Astrocyte of the cerebellum (primary cell): Measurements from ENCODE around the gene ROPN1B.
"Not testable (repeated sequence)": the region's sequence is repeated elsewhere in the genome, so short reads cannot be mapped to it uniquely, and the experiment has no call there.

ENCODE experiments used
- DNase-seq: peaks from one replicate; pipeline ENCODE4 v3.0.0-alpha.2; 2011; ENCODE audit warnings: low read depth
- H3K4me3 ChIP-seq: 2 replicates; pipeline ENCODE4 v1.5.1; 2011; ENCODE audit warnings: mild to moderate bottlenecking, low read depth, low read length, moderate library complexity
- CTCF ChIP-seq: IDR thresholded peaks from 2 replicates; pipeline ENCODE4 v1.5.1; 2012; ENCODE audit warnings: low read length, low read depth, moderate library complexity, mild to moderate bottlenecking; ENCODE audit errors: missing control alignments
- in situ Hi-C: cut with HindIII; loops from 2 replicates; pipeline ENCODE4 v1.10.0; 2017; ENCODE audit warnings: low sequenced_read_pairs

ROPN1B gene

GRCh38 chr3:125968701-125969592 lies at the start of gene ROPN1B:
Gene ROPN1B, plus strand, starts transcription at chr3:125969178. Its CDS starts 2,877 bp downstream, at chr3:125972055.
- DNase-seq, in situ Hi-C loops: not testable (repeated sequence)

GRCh38 chr3:125920191-125920590 lies 48.8 kb upstream of the ROPN1B start:
- DNase-seq, in situ Hi-C loops, H3K4me3 ChIP-seq: not testable (repeated sequence)

More at GRCh38 chr3:125968701-125969592, at the start of gene ROPN1B:
- H3K4me3 ChIP-seq, result not testable (repeated sequence)

GRCh38 chr3:125920751-125921279 lies 48.2 kb upstream of the ROPN1B start:
- in situ Hi-C loops, DNase-seq, H3K4me3 ChIP-seq: not testable (repeated sequence)

- DNase-seq, H3K4me3 ChIP-seq, in situ Hi-C loops: not testable (repeated sequence)
- TF ChIP-seq CTCF, result peak; percentile 50
These were observed 47.3 kb upstream of the ROPN1B start for GRCh38 chr3:125921712-125922111.

- in situ Hi-C loops, H3K4me3 ChIP-seq, DNase-seq: not testable (repeated sequence)
These were observed 45.5 kb upstream of the ROPN1B start for GRCh38 chr3:125923324-125924115.

GRCh38 chr3:125924276-125924675 lies 44.7 kb upstream of the ROPN1B start:
- DNase-seq, in situ Hi-C loops, H3K4me3 ChIP-seq: not testable (repeated sequence)

GRCh38 chr3:125925727-125926126 lies 43.3 kb upstream of the ROPN1B start:
- in situ Hi-C loops, H3K4me3 ChIP-seq, DNase-seq: not testable (repeated sequence)

GRCh38 chr3:125928771-125929545 lies 40.0 kb upstream of the ROPN1B start:
- TF ChIP-seq CTCF, result peak; percentile 56
- in situ Hi-C loops, H3K4me3 ChIP-seq, DNase-seq: not testable (repeated sequence)

- in situ Hi-C loops, H3K4me3 ChIP-seq, DNase-seq: not testable (repeated sequence)
These were observed 39.2 kb upstream of the ROPN1B start for GRCh38 chr3:125929765-125930164.

GRCh38 chr3:125931355-125931880 lies 37.6 kb upstream of the ROPN1B start:
- in situ Hi-C loops, H3K4me3 ChIP-seq: not testable (repeated sequence)

GRCh38 chr3:125933397-125934173 lies 35.4 kb upstream of the ROPN1B start:
- in situ Hi-C loops, H3K4me3 ChIP-seq, DNase-seq: not testable (repeated sequence)

More at GRCh38 chr3:125931355-125931880, 37.6 kb upstream of the ROPN1B start:
- DNase-seq, result not testable (repeated sequence)

- H3K4me3 ChIP-seq, in situ Hi-C loops: not testable (repeated sequence)
- DNase-seq, result peak; percentile 19
These were observed 33.6 kb upstream of the ROPN1B start for GRCh38 chr3:125935252-125935874.
